ENCODE data around the gene PCP2.

- TF ChIP-seq EP300 (IDR thresholded peaks at IDR 0.05; ENCODE audit: low read depth) (no peak), CTCF (IDR thresholded peaks at IDR 0.05) (no peak), POLR2AphosphoS5 (IDR thresholded peaks at IDR 0.05) (no peak), POLR2A (IDR thresholded peaks at IDR 0.05) (no peak)
These were observed 14.9 kb upstream of the PCP2 start for GRCh38 chr19:7648265-7649014.

Measured in transverse colon (tissue), 4 donors.